Tibial artery (tissue), 4 donors: ENCODE measurements around the gene GIMAP8.

ENCODE experiments used
- DNase-seq, 2 donors: peaks; one replicate each; pipeline ENCODE4 v3.0.0-alpha.2; 2019
- H3K27ac ChIP-seq, 2 donors: fragments of 200-600 bp; sonication (generic) in 1 of 2; 1 replicate in 1 of 2; 2 replicates in 1 of 2; pipeline ENCODE4 v1.5.1; 2018 to 2019; ENCODE audit warnings: mild to moderate bottlenecking in 1 of 2
- H3K27me3 ChIP-seq, 2 donors: fragments of 200-600 bp; sonication (generic) in 1 of 2; one replicate each; pipeline versions ENCODE4 v1.5.1 to v1.6.0; 2016 to 2019
- H3K36me3 ChIP-seq, 3 donors: fragments of 200-600 bp; sonication (generic) in 2 of 3; one replicate each; pipeline ENCODE4 v1.5.1; 2016 to 2019; ENCODE audit warnings: mild to moderate bottlenecking in 2 of 3
- H3K4me1 ChIP-seq, 4 donors: fragments of 200-600 bp; sonication (generic) in 2 of 4; 1 replicate in 3 of 4; 2 replicates in 1 of 4; pipeline ENCODE4 v1.5.1; 2016 to 2019
- H3K4me3 ChIP-seq, 2 donors: fragments of 200-600 bp; sonication (generic) in 1 of 2; 1 replicate in 1 of 2; 2 replicates in 1 of 2; pipeline ENCODE4 v1.5.1; 2018 to 2019; ENCODE audit warnings: mild to moderate bottlenecking in 2 of 2
- H3K9me3 ChIP-seq, 3 donors: fragments of 200-600 bp; sonication (generic) in 1 of 3; one replicate each; pipeline ENCODE4 v1.5.1; 2016 to 2019
- intact Hi-C: fragments of 100-400 bp; cut with DNase I; formaldehyde crosslinking; loops from one replicate; pipeline ENCODE4 v1.15.0; 2023; ENCODE audit warnings: low total_unique reads
- TF ChIP-seq, protein P1 (sequence below), 2 experiments: fragments of 200-600 bp in 1 of 2; fragments of 450-650 bp in 1 of 2; IDR thresholded peaks; one replicate each; pipeline ENCODE4 v1.5.1; 2017 to 2019; ENCODE audit warnings: antibody characterized with exemption in 2 of 2, mild to moderate bottlenecking in 1 of 2, moderate library complexity in 1 of 2

The GIMAP8 gene

DNA sequence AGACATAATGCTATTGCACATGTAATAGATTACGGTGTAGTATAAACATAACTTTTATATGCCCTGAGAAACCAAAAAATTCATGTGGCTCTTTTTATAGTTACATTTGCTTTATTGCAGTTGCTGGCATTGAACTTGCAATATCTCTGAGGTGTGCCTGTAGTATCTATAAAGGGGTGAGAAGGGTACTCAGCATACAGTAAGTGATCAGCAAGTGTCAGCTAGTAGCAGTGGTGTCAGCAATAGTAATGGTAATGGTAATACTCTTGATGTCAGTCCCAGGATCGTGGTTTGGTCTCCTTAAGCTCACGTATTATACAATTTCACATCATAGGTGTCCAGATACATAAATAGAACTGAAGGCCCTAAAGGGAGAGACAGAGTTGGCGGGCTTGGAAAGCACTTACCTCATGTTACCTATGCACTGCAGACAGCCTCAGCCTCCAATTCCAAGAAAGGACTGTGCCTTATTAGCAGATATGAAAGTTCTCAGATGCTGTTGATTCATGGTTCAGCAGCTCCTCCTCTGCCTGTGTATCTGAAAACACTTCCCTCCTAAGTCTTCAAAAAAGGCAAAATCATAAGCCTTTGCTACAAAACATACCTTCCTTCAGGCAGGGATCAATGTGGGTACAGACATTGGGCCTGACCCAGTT is 57.6 kb downstream of the GIMAP8 start:
- intact Hi-C loops: no loop called here
- no peaks in the 10 kb centered on the region for H3K36me3 ChIP-seq

DNA sequence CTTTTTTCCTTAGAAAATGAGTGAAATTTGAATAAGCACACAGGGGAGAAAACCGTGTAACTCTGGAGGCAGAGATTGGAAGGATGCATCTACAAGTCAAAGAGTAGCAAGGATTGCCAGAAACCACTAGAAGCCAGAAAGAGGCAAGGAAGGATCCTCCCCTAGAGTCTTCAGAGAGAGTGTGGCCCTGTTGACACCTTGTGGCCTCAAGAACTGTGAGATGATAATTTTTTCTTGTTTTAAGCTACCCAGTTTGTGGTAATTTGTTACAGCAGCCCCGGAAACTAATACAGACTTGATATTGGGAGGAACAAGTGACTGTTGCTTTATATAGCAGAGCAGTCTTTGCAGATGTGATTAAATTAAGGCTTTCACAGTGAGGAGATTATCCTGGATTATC is 60.6 kb downstream of the GIMAP8 start:
- no peak for DNase-seq
- Histone ChIP-seq H3K4me1 (no peaks in the 10 kb centered on the region), H3K36me3 (no peaks in the 10 kb centered on the region), H3K27ac (no peak overlapping the region), H3K27me3 (no peaks in the 10 kb centered on the region), H3K4me3 (no peak overlapping the region), H3K9me3 (no peaks in the 10 kb centered on the region)
- TF ChIP-seq, protein P1, sequence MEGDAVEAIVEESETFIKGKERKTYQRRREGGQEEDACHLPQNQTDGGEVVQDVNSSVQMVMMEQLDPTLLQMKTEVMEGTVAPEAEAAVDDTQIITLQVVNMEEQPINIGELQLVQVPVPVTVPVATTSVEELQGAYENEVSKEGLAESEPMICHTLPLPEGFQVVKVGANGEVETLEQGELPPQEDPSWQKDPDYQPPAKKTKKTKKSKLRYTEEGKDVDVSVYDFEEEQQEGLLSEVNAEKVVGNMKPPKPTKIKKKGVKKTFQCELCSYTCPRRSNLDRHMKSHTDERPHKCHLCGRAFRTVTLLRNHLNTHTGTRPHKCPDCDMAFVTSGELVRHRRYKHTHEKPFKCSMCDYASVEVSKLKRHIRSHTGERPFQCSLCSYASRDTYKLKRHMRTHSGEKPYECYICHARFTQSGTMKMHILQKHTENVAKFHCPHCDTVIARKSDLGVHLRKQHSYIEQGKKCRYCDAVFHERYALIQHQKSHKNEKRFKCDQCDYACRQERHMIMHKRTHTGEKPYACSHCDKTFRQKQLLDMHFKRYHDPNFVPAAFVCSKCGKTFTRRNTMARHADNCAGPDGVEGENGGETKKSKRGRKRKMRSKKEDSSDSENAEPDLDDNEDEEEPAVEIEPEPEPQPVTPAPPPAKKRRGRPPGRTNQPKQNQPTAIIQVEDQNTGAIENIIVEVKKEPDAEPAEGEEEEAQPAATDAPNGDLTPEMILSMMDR (IDR thresholded peaks at IDR 0.05): no peak
- intact Hi-C loops: no loop called here

More for the DNA sequence above, 57.6 kb downstream of the GIMAP8 start:
- TF ChIP-seq, protein P1 (IDR thresholded peaks at IDR 0.05): no peak
- DNase-seq: no peak
- no peak overlapping the region for H3K27ac ChIP-seq
- no peaks in the 10 kb centered on the region for H3K27me3 ChIP-seq
- H3K4me3 ChIP-seq: no peak overlapping the region
- H3K9me3 ChIP-seq: no peaks in the 10 kb centered on the region
- no peaks in the 10 kb centered on the region for H3K4me1 ChIP-seq

DNA sequence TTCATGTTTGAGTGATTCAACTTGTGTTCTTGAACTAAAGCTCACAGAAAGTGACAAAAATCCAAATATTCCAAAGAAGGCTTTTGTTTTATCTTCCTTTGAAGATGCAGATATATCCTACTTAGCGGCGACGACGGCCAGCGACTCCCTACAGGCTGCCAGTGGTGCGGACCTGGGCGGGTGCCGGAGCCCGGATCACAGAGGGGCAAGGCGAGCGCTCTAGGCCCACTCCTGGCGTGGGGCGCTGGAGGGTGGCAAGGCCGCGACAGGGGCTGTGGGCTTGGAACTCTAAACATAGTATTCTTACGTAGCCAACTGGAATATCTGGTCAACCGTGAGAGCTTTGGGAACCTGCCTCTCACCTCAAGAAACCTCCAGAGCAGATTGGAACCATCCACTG is 63.3 kb downstream of the GIMAP8 start:
- Histone ChIP-seq H3K4me1 (no peaks in the 10 kb centered on the region), H3K27me3 (no peaks in the 10 kb centered on the region), H3K36me3 (no peaks in the 10 kb centered on the region), H3K4me3 (no peak overlapping the region), H3K27ac (no peak overlapping the region), H3K9me3 (no peaks in the 10 kb centered on the region)
- DNase-seq: no peak
- TF ChIP-seq, protein P1 (IDR thresholded peaks at IDR 0.05): no peak
- intact Hi-C loops: no loop called here

DNA sequence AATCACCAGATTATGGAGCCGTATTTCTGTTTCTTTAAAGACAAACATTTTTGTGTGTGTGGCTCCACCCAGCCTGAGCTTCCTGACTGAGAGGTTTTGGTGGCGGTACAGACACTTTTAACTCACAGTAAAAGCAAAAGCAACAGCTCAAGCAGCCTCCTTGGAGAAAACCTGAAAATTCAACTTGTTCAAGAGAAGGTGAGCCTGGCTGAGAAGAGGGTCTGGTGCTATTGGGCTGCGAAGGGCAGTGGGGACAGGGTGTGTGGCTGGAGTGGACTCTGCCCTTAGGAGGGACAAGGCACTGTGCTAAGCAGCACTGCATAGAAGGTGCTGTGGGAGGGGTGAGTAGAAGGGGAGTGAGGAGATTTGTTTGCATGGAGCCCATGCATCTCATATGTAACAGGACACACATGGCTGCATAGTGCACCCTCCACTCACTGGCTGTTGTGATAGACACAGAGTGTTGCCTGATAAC is 64.4 kb downstream of the GIMAP8 start, which contains the start of gene GIMAP7:
Gene GIMAP7, plus strand, starts transcription at position 125 of the 475 bp plus-strand sequence. CDS start 5,103 bp downstream, outside the sequence.
- peak within 1 kb of the TSS; percentile 22 to 37 for H3K4me3 ChIP-seq
- intact Hi-C loops: no loop called here
- TF ChIP-seq, protein P1 (IDR thresholded peaks at IDR 0.05): no peak

DNA sequence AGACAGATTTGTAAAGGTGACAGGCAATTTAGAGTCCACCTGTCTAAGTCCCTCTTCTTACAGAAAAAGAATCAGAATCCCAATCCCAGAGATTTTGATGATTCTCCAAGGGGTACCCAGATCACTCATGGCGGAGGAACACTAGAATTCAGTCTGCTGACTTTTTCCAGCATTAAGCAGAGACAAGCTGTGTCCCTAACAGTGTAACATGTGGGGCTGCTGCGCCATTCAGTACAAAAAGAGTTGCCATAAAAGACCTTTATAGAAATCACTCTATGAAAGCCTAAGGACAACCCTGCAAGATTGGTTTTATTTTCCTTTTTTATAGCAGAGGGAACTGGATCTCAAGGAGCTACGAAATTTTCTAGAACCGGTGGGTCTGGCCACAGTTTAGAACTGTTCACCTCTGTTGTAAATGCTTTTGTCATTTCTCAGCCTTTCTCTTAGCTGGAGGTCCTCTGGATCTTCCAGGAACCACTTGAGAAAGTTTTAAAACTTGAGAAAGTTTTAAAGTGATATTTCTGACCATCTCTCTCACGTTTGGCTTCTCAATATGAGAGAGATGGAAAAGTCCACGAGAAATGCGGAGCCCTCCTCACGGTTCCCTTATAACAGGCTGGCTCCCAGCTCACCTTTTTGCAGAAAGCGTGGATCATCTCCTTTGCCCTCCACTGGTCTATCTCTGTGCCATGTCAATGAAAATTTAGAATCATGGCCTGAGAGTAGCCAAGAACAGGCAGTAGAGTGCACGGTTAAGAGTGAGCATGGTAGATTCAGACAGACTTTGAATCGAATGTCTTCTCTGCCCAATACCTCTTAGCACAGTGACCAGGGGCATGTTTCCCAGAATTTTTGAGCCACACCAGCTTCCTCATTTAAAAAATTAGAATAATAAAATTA is 65.1 kb downstream of the GIMAP8 start:
- TF ChIP-seq, protein P1 (IDR thresholded peaks at IDR 0.05): no peak
- Histone ChIP-seq H3K4me1 (no peaks in the 10 kb centered on the region), H3K36me3 (peaks cover 0 to 6% (median 0%) of the 10 kb centered on the region in 3 donors), H3K9me3 (no peaks in the 10 kb centered on the region), H3K27me3 (no peaks in the 10 kb centered on the region), H3K4me3 (peak overlapping the region; percentile 22 to 37), H3K27ac (no peak overlapping the region)
- no peak for DNase-seq
- intact Hi-C loops: no loop called here

More for the DNA sequence above, 64.4 kb downstream of the GIMAP8 start, which contains the start of gene GIMAP7:
- Histone ChIP-seq H3K27me3 (no peaks in the 10 kb centered on the region), H3K27ac (no peak within 1 kb of the TSS), H3K36me3 (no peaks in the 10 kb centered on the region), H3K4me1 (no peaks in the 10 kb centered on the region), H3K9me3 (no peaks in the 10 kb centered on the region)
- DNase-seq: peak in 1 of 2 donors; percentile 29
